H9 (cell line): ENCODE results near the gene SECISBP2. TPM values are rescaled to one million over a fixed set of nuclear protein-coding genes. Genes with fewer than 3 reads are reported as not detected.

ENCODE experiments used
- DNase-seq: peaks from one replicate; pipeline ENCODE4 v3.0.0-alpha.2; 2017
- H2AFZ ChIP-seq: one replicate; pipeline ENCODE4 v1.6.1; 2013; ENCODE audit warnings: mild to moderate bottlenecking, low read length, control low read depth, moderate library complexity
- H2AK5ac ChIP-seq: 2 replicates; pipeline ENCODE4 v1.6.1; 2013; ENCODE audit warnings: low read length, control low read depth, mixed read lengths; ENCODE audit not compliant: insufficient read length
- H2BK120ac ChIP-seq: one replicate; pipeline ENCODE4 v1.6.1; 2013; ENCODE audit warnings: low read depth, mild to moderate bottlenecking, low read length, control low read depth, inconsistent platforms; ENCODE audit not compliant: poor library complexity, severe bottlenecking
- H2BK12ac ChIP-seq: 2 replicates; pipeline ENCODE4 v1.6.1; 2013; ENCODE audit warnings: low read length, control low read depth, mixed read lengths, low read depth; ENCODE audit not compliant: insufficient read length
- H2BK15ac ChIP-seq: 2 replicates; pipeline ENCODE4 v1.6.1; 2013; ENCODE audit warnings: low read depth, low read length, control low read depth
- H2BK20ac ChIP-seq: one replicate; pipeline ENCODE4 v1.6.1; 2013; ENCODE audit warnings: low read depth, mild to moderate bottlenecking, low read length, control low read depth, inconsistent platforms; ENCODE audit not compliant: poor library complexity, severe bottlenecking
- H2BK5ac ChIP-seq: 2 replicates; pipeline ENCODE4 v1.6.1; 2013; ENCODE audit warnings: low read length, control low read depth, mixed read lengths; ENCODE audit not compliant: insufficient read length
- H3K14ac ChIP-seq: 2 replicates; pipeline ENCODE4 v1.6.1; 2013; ENCODE audit warnings: low read length, control low read depth; ENCODE audit not compliant: insufficient read depth
- H3K18ac ChIP-seq: 2 replicates; pipeline ENCODE4 v1.6.1; 2013; ENCODE audit warnings: low read depth, mild to moderate bottlenecking, mixed read lengths, low read length, control low read depth; ENCODE audit not compliant: insufficient read length
- H3K23ac ChIP-seq: 2 replicates; pipeline ENCODE4 v1.6.1; 2013; ENCODE audit warnings: low read length, control low read depth, mixed read lengths, low read depth; ENCODE audit not compliant: insufficient read length
- H3K23me2 ChIP-seq: 2 replicates; pipeline ENCODE4 v1.6.1; 2013; ENCODE audit warnings: low read depth, mild to moderate bottlenecking, mixed read lengths, low read length, control low read depth; ENCODE audit not compliant: insufficient read length, poor library complexity, severe bottlenecking
- H3K27ac ChIP-seq: 2 replicates; pipeline ENCODE4 v1.5.1; 2013; ENCODE audit warnings: low read length, control low read depth, mixed read lengths, low read depth; ENCODE audit not compliant: insufficient read length
- H3K27me3 ChIP-seq: 2 replicates; pipeline ENCODE4 v1.6.1; 2013; ENCODE audit warnings: low read length, control low read depth, inconsistent platforms; ENCODE audit not compliant: insufficient read depth
- H3K4ac ChIP-seq: 2 replicates; pipeline ENCODE4 v1.6.1; 2013; ENCODE audit warnings: low read depth, mild to moderate bottlenecking, control low read depth, inconsistent platforms, low read length, moderate library complexity
- H3K4me1 ChIP-seq: 2 replicates; pipeline ENCODE4 v1.6.1; 2013; ENCODE audit warnings: low read length, control low read depth, inconsistent platforms; ENCODE audit not compliant: insufficient read depth
- H3K4me2 ChIP-seq: 2 replicates; pipeline ENCODE4 v1.6.1; 2013; ENCODE audit warnings: low read length, control low read depth, mixed read lengths; ENCODE audit not compliant: insufficient read length, insufficient read depth
- H3K56ac ChIP-seq: 2 replicates; pipeline ENCODE4 v1.6.1; 2013; ENCODE audit warnings: low read depth, mild to moderate bottlenecking, mixed read lengths, low read length, control low read depth; ENCODE audit not compliant: insufficient read length
- H3K79me1 ChIP-seq: 2 replicates; pipeline ENCODE4 v1.6.1; 2013; ENCODE audit warnings: low read depth, mild to moderate bottlenecking, moderate library complexity, low read length, control low read depth, inconsistent platforms; ENCODE audit not compliant: insufficient read depth, poor library complexity, severe bottlenecking
- H3K79me2 ChIP-seq: 2 replicates; pipeline ENCODE4 v1.6.1; 2013; ENCODE audit warnings: low read length, control low read depth, inconsistent platforms; ENCODE audit not compliant: insufficient read depth
- H3K9ac ChIP-seq: 2 replicates; pipeline ENCODE4 v1.6.1; 2013; ENCODE audit warnings: low read length, control low read depth, mixed read lengths; ENCODE audit not compliant: insufficient read length; ENCODE audit errors: extremely low read depth
- H3K9me3 ChIP-seq: one replicate; pipeline ENCODE4 v1.6.1; 2013; ENCODE audit warnings: low read depth, low read length, inconsistent platforms; ENCODE audit not compliant: control insufficient read depth
- H3T11ph ChIP-seq: one replicate; pipeline ENCODE4 v1.6.1; 2013; ENCODE audit warnings: mild to moderate bottlenecking, low read length, control low read depth, inconsistent platforms
- H4K20me1 ChIP-seq: one replicate; pipeline ENCODE4 v1.6.1; 2013; ENCODE audit not compliant: control insufficient read depth, insufficient read length, insufficient read depth
- H4K5ac ChIP-seq: 2 replicates; pipeline ENCODE4 v1.6.1; 2013; ENCODE audit warnings: low read depth, mild to moderate bottlenecking, mixed read lengths, low read length, control low read depth; ENCODE audit not compliant: insufficient read length
- H4K8ac ChIP-seq: replicated peaks from 2 replicates; pipeline ENCODE4 v1.6.1; 2013; ENCODE audit warnings: low read length, control low read depth, mixed read lengths, low read depth; ENCODE audit not compliant: insufficient read length
- H4K91ac ChIP-seq: 2 replicates; pipeline ENCODE4 v1.6.1; 2013; ENCODE audit warnings: low read depth, mild to moderate bottlenecking, moderate library complexity, mixed read lengths, low read length, control low read depth; ENCODE audit not compliant: insufficient read length
- H3K27ac Mint-ChIP-seq, 3 experiments: 2 replicates in 2 of 3; 3 replicates in 1 of 3; pipeline ENCODE4 v1.8.0; 2020 to 2021; ENCODE audit warnings: mixed read lengths in 3 of 3, mild to moderate bottlenecking in 1 of 3, moderate library complexity in 1 of 3
- H3K27me3 Mint-ChIP-seq: 2 replicates; pipeline ENCODE4 v1.8.0; 2021; ENCODE audit warnings: low read depth, mild to moderate bottlenecking, moderate library complexity, mixed read lengths
- H3K36me3 Mint-ChIP-seq, 3 experiments: 2 replicates in 2 of 3; 3 replicates in 1 of 3; pipeline ENCODE4 v1.8.0; 2020 to 2021; ENCODE audit warnings: low read depth in 3 of 3, mixed read lengths in 3 of 3; ENCODE audit not compliant: insufficient read depth in 1 of 3
- H3K4me1 Mint-ChIP-seq, 2 experiments: 2 replicates each; pipeline ENCODE4 v1.8.0; 2020; ENCODE audit warnings: mixed read lengths in 2 of 2
- H3K4me3 Mint-ChIP-seq, 2 experiments: 2 replicates in 1 of 2; 3 replicates in 1 of 2; pipeline ENCODE4 v1.8.0; 2020 to 2021; ENCODE audit warnings: mild to moderate bottlenecking in 2 of 2, mixed read lengths in 2 of 2, moderate library complexity in 1 of 2
- H3K9me3 Mint-ChIP-seq, 2 experiments: 2 replicates in 1 of 2; 3 replicates in 1 of 2; pipeline ENCODE4 v1.8.0; 2020; ENCODE audit warnings: mild to moderate bottlenecking in 2 of 2, mixed read lengths in 2 of 2, moderate library complexity in 1 of 2
- WGBS: extraction: QIAGEN DNeasy Blood & Tissue Kit; methylation state at CpG from one replicate; pipeline ENCODE4 v1.1.7; 2013; ENCODE audit warnings: missing lambda C conversion rate, low lambda C conversion rate, mixed read lengths; ENCODE audit not compliant: insufficient read length; ENCODE audit errors: extremely low coverage; 5-methylcytosine and 5-hydroxymethylcytosine counted together
- total RNA-seq: library from RNA; stranded (reverse); gene quantifications from 2 replicates; pipeline ENCODE4 v1.2.1, GENCODE V29; 2021
- TF ChIP-seq, protein P1 (sequence below): fragments of 200-600 bp; sonication (generic); conservative IDR thresholded peaks from 3 replicates; pipeline ENCODE4 v1.8.0; 2021; ENCODE audit warnings: antibody characterized with exemption, mild to moderate bottlenecking

Gene SECISBP2
- total RNA-seq, 1 experiment from 2014 or later: 62.7 TPM

DNA sequence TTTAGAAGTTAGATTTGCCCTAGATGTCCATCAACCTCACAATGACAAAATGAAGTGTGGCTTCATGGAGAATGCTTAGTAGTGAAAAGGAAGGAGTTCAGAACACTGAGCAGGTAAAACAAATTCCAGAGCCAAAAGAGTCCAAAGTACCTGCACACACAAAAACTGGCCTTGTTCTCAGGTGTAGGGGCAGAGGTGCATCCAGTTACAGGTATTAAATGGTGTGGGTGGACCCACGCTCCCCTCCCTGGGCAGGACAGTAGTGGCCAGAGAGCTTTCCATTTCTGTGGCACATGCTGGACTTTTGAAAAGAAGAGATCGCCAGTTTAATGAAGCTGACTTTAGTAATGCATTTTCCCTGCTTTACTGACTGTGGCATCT, 47.2 kb downstream of the SECISBP2 start:
- no peaks in the 10 kb centered on the region for H3K79me2 ChIP-seq
- H2BK120ac ChIP-seq: no peak overlapping the region
- no CpG with 5 or more reads among the region's 2 CpGs for WGBS
- no peaks in the 10 kb centered on the region for H3K4me1 ChIP-seq
- Mint-ChIP-seq H3K27ac (no peak overlapping the region), H3K4me1 (no peaks in the 10 kb centered on the region), H3K27me3 (peaks cover 1% of the 10 kb centered on the region; the same call in 1 of the 2 replicates), H3K36me3 (peaks cover 12 to 19% (median 18%) of the 10 kb centered on the region in 3 experiments), H3K9me3 (no peaks in the 10 kb centered on the region), H3K4me3 (no peak overlapping the region)
- no peak overlapping the region for H3K56ac ChIP-seq
- TF ChIP-seq, protein P1, sequence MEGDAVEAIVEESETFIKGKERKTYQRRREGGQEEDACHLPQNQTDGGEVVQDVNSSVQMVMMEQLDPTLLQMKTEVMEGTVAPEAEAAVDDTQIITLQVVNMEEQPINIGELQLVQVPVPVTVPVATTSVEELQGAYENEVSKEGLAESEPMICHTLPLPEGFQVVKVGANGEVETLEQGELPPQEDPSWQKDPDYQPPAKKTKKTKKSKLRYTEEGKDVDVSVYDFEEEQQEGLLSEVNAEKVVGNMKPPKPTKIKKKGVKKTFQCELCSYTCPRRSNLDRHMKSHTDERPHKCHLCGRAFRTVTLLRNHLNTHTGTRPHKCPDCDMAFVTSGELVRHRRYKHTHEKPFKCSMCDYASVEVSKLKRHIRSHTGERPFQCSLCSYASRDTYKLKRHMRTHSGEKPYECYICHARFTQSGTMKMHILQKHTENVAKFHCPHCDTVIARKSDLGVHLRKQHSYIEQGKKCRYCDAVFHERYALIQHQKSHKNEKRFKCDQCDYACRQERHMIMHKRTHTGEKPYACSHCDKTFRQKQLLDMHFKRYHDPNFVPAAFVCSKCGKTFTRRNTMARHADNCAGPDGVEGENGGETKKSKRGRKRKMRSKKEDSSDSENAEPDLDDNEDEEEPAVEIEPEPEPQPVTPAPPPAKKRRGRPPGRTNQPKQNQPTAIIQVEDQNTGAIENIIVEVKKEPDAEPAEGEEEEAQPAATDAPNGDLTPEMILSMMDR: no peak
- H3K18ac ChIP-seq: no peak overlapping the region
- no peak overlapping the region for H2BK20ac ChIP-seq
- no peak overlapping the region for H2BK5ac ChIP-seq
- H3K79me1 ChIP-seq: no peaks in the 10 kb centered on the region
- no peaks in the 10 kb centered on the region for H3K9me3 ChIP-seq
- H4K20me1 ChIP-seq: no peaks in the 10 kb centered on the region
- H3K23ac ChIP-seq: no peak overlapping the region
- H4K91ac ChIP-seq: no peak overlapping the region
- no peaks in the 10 kb centered on the region for H3K23me2 ChIP-seq
- H3K9ac ChIP-seq: no peak overlapping the region
- no peak overlapping the region for H3K27ac ChIP-seq
- H3T11ph ChIP-seq: no peak overlapping the region
- no peak overlapping the region for H3K4me2 ChIP-seq
- no peak for DNase-seq
- no peak overlapping the region for H2AFZ ChIP-seq
- H3K27me3 ChIP-seq: no peaks in the 10 kb centered on the region
- H4K8ac ChIP-seq: no peak overlapping the region
- no peak overlapping the region for H4K5ac ChIP-seq
- H2AK5ac ChIP-seq: no peak overlapping the region
- no peak overlapping the region for H2BK12ac ChIP-seq
- H3K4ac ChIP-seq: no peak overlapping the region
- no peak overlapping the region for H2BK15ac ChIP-seq
- H3K14ac ChIP-seq: no peak overlapping the region
